ENCODE results near the gene ZSCAN22.
A peak's percentile ranks its signal among the peaks of the same experiment; 100 is the strongest.

GRCh38 chr19:58300620-58301019 is 26.2 kb upstream of the ZSCAN22 start:
- TF ChIP-seq TAF1 (IDR thresholded peaks at IDR 0.05; ENCODE audit: low read depth) (no peak), REST (IDR thresholded peaks at IDR 0.05; ENCODE audit: low read depth) (peak; percentile 67), USF1 (IDR thresholded peaks at IDR 0.05) (no peak), TEAD4 (IDR thresholded peaks at IDR 0.05) (no peak), EP300 (IDR thresholded peaks at IDR 0.05; ENCODE audit: borderline replicate concordance) (no peak), MAX (IDR thresholded peaks at IDR 0.05) (no peak), RAD21 (IDR thresholded peaks at IDR 0.05; ENCODE audit: low read depth) (no peak), FOXM1 (IDR thresholded peaks at IDR 0.05; ENCODE audit: borderline replicate concordance, low read depth) (no peak), NFIC (IDR thresholded peaks at IDR 0.05) (no peak), CEBPB (IDR thresholded peaks at IDR 0.05) (no peak), YY1 (IDR thresholded peaks at IDR 0.05; ENCODE audit: low read depth) (no peak)
